Right renal cortex interstitium (tissue), 3 donors: ENCODE results near the gene DRGX. TPM values are rescaled to one million over a fixed set of nuclear protein-coding genes. Genes with fewer than 3 reads are reported as not detected.

Experiments
- DNase-seq, 3 donors: peaks; one replicate each; pipeline ENCODE4 v3.0.0-alpha.2; 2013; ENCODE audit warnings: low read depth in 3 of 3, low spot score in 2 of 3
- polyA plus RNA-seq, 3 donors: library from polyadenylated mRNA; unstranded; fragments of 120-200 nt; gene quantifications; one replicate each; pipeline ENCODE4 v1.2.1, GENCODE V29; 2013; ENCODE audit not compliant: insufficient read length in 3 of 3

Gene DRGX
- not detected for polyA plus RNA-seq

- no peak for DNase-seq
Observed at GRCh38 chr10:49395741-49396665, at the start of gene DRGX. DRGX (minus strand) TSS chr10:49396089; CDS start chr10:49395440, 649 bp downstream.

- DNase-seq: no peak
Observed at GRCh38 chr10:49444349-49444748, 48.5 kb upstream of the DRGX start.

- no peak for DNase-seq
Observed at GRCh38 chr10:49442863-49443262, 47.0 kb upstream of the DRGX start.

GRCh38 chr10:49441488-49442476 is 45.9 kb upstream of the DRGX start:
- no peak for DNase-seq

GRCh38 chr10:49435225-49435624 is 39.3 kb upstream of the DRGX start:
- DNase-seq: no peak

- no peak for DNase-seq
Observed at GRCh38 chr10:49433069-49433468, 37.2 kb upstream of the DRGX start.

GRCh38 chr10:49431426-49431825 is 35.5 kb upstream of the DRGX start:
- DNase-seq: no peak

- no peak for DNase-seq
Observed at GRCh38 chr10:49429458-49429857, 33.6 kb upstream of the DRGX start.

- DNase-seq: no peak
Observed at GRCh38 chr10:49426490-49427360, 30.8 kb upstream of the DRGX start.

GRCh38 chr10:49419005-49419404 is 23.1 kb upstream of the DRGX start:
- no peak for DNase-seq

- no peak for DNase-seq
Observed at GRCh38 chr10:49418328-49418727, 22.4 kb upstream of the DRGX start.

- no peak for DNase-seq
Observed at GRCh38 chr10:49418053-49418326, 22.1 kb upstream of the DRGX start.

GRCh38 chr10:49417311-49418052 is 21.6 kb upstream of the DRGX start:
- DNase-seq: no peak

- no peak for DNase-seq
Observed at GRCh38 chr10:49415846-49416245, 20.0 kb upstream of the DRGX start.

- no peak for DNase-seq
Observed at GRCh38 chr10:49415109-49415508, 19.2 kb upstream of the DRGX start.

- no peak for DNase-seq
Observed at GRCh38 chr10:49414496-49414895, 18.6 kb upstream of the DRGX start.

- DNase-seq: no peak
Observed at GRCh38 chr10:49412571-49412970, 16.7 kb upstream of the DRGX start.

GRCh38 chr10:49410365-49411074 is 14.6 kb upstream of the DRGX start:
- no peak for DNase-seq

GRCh38 chr10:49409755-49410154 is 13.9 kb upstream of the DRGX start:
- DNase-seq: no peak
